Peyer's patch (tissue), 4 donors: ENCODE results near the gene BAHD1. TPM values are rescaled to one million over a fixed set of nuclear protein-coding genes. Genes with fewer than 3 reads are reported as not detected.
A peak's percentile ranks its signal among the peaks of the same experiment; 100 is the strongest.

Source experiments
- DNase-seq, 3 donors: peaks; one replicate each; pipeline ENCODE4 v3.0.0-alpha.2; 2017 to 2019
- H3K27ac ChIP-seq, 4 donors: fragments of 200-600 bp; sonication (generic); one replicate each; pipeline ENCODE4 v1.5.1; 2016 to 2019
- H3K27me3 ChIP-seq, 2 donors: fragments of 200-600 bp; sonication (generic); one replicate each; pipeline ENCODE4 v1.5.1; 2019
- H3K36me3 ChIP-seq, 3 donors: fragments of 200-600 bp; sonication (generic); one replicate each; pipeline ENCODE4 v1.5.1; 2016 to 2019
- H3K4me1 ChIP-seq, 4 donors: fragments of 200-600 bp; sonication (generic); one replicate each; pipeline ENCODE4 v1.5.1; 2016 to 2019
- H3K4me3 ChIP-seq, 4 donors: fragments of 200-600 bp; sonication (generic); 1 replicate in 3 of 4; 2 replicates in 1 of 4; pipeline ENCODE4 v1.5.1; 2016 to 2019; ENCODE audit warnings: mild to moderate bottlenecking in 1 of 4
- H3K9me3 ChIP-seq, 4 donors: fragments of 200-600 bp; sonication (generic); one replicate each; pipeline ENCODE4 v1.5.1; 2016 to 2019; ENCODE audit warnings: mild to moderate bottlenecking in 1 of 4
- CTCF ChIP-seq, 6 experiments: fragments of 450-650 bp in 4 of 6; fragments of 200-600 bp in 2 of 6; sonication (generic) in 1 of 6; IDR thresholded peaks; one replicate each; pipeline ENCODE4 v1.5.1; 2017 to 2019; ENCODE audit warnings: antibody characterized with exemption in 6 of 6, mild to moderate bottlenecking in 3 of 6, moderate library complexity in 1 of 6
- POLR2A ChIP-seq, 2 donors: fragments of 450-650 bp; IDR thresholded peaks; one replicate each; pipeline ENCODE4 v1.5.1; 2017; ENCODE audit warnings: antibody characterized with exemption in 2 of 2, mild to moderate bottlenecking in 2 of 2, moderate library complexity in 2 of 2
- total RNA-seq, 4 donors: library from RNA; depleted of rRNA; stranded (reverse); fragments of >200 nt; gene quantifications; one replicate each; pipeline ENCODE4 v1.1.0, GENCODE V29; 2016

BAHD1 gene
- total RNA-seq: 10 to 100 TPM in 3 of 4 donors, 1 to 10 TPM in 1; 8.3 to 41.0 (median 31.4) TPM

- Histone ChIP-seq H3K27me3 (peaks cover 0 to 8% of the 10 kb centered on the region in 2 donors), H3K4me3 (peak within 1 kb of the TSS; percentile 87 to 99 (median 96)), H3K4me1 (peaks cover 10 to 63% (median 20%) of the 10 kb centered on the region in 4 donors), H3K27ac (peak within 1 kb of the TSS; percentile 65 to 92 (median 78)), H3K36me3 (no peaks in the 10 kb centered on the region), H3K9me3 (no peaks in the 10 kb centered on the region)
- peak; percentile 95 to 98 (median 98) for DNase-seq
- TF ChIP-seq CTCF (IDR thresholded peaks at IDR 0.05) (peak in 3 of 6 experiments; percentile 4 to 11 (median 8)), POLR2A (IDR thresholded peaks at IDR 0.05) (peak in 1 of 2 donors; percentile 41)
Measured at GRCh38 chr15:40440743-40441564, at the start of gene BAHD1. TSS of gene BAHD1 (plus strand) at chr15:40440953. CDS start at chr15:40458465, 17,512 bp downstream.

GRCh38 chr15:40392986-40393948 is 47.5 kb upstream of the BAHD1 start:
- H3K27ac ChIP-seq: no peak overlapping the region
- no peak for DNase-seq
- no peak overlapping the region for H3K4me3 ChIP-seq
- no peaks in the 10 kb centered on the region for H3K9me3 ChIP-seq
- H3K36me3 ChIP-seq: peaks cover 0 to 29% (median 0%) of the 10 kb centered on the region in 3 donors
- H3K27me3 ChIP-seq: no peaks in the 10 kb centered on the region
- H3K4me1 ChIP-seq: no peaks in the 10 kb centered on the region
- TF ChIP-seq POLR2A (IDR thresholded peaks at IDR 0.05) (no peak), CTCF (IDR thresholded peaks at IDR 0.05) (no peak)

- Histone ChIP-seq H3K27me3 (no peaks in the 10 kb centered on the region), H3K4me1 (no peaks in the 10 kb centered on the region), H3K27ac (peak overlapping the region in 1 of 4 donors; percentile 55), H3K4me3 (peak overlapping the region in 1 of 4 donors; percentile 3), H3K9me3 (no peaks in the 10 kb centered on the region), H3K36me3 (peaks cover 0 to 5% (median 0%) of the 10 kb centered on the region in 3 donors)
- no peak for TF ChIP-seq CTCF (IDR thresholded peaks at IDR 0.05)
- no peak for TF ChIP-seq POLR2A (IDR thresholded peaks at IDR 0.05)
- no peak for DNase-seq
Measured at GRCh38 chr15:40397688-40398412, 42.9 kb upstream of the BAHD1 start.

GRCh38 chr15:40398413-40398873 is 42.3 kb upstream of the BAHD1 start:
- H3K27ac ChIP-seq: peak overlapping the region in 1 of 4 donors; percentile 55
- H3K27me3 ChIP-seq: no peaks in the 10 kb centered on the region
- H3K4me1 ChIP-seq: no peaks in the 10 kb centered on the region
- no peak for TF ChIP-seq POLR2A (IDR thresholded peaks at IDR 0.05)
- TF ChIP-seq CTCF (IDR thresholded peaks at IDR 0.05): no peak
- DNase-seq: peak in 2 of 3 donors; percentile 69 to 82
- H3K36me3 ChIP-seq: peaks cover 0 to 5% (median 0%) of the 10 kb centered on the region in 3 donors
- H3K9me3 ChIP-seq: no peaks in the 10 kb centered on the region
- peak overlapping the region in 1 of 4 donors; percentile 3 for H3K4me3 ChIP-seq

GRCh38 chr15:40399370-40399769 is 41.4 kb upstream of the BAHD1 start:
- Histone ChIP-seq H3K36me3 (no peaks in the 10 kb centered on the region), H3K4me3 (no peak overlapping the region), H3K27ac (no peak overlapping the region), H3K9me3 (no peaks in the 10 kb centered on the region), H3K4me1 (no peaks in the 10 kb centered on the region), H3K27me3 (no peaks in the 10 kb centered on the region)
- DNase-seq: no peak
- TF ChIP-seq POLR2A (IDR thresholded peaks at IDR 0.05): no peak
- no peak for TF ChIP-seq CTCF (IDR thresholded peaks at IDR 0.05)
